HG03039 (cell line): ENCODE data around the gene GINM1.

Experiments
- ATAC-seq: cut with Tn5 transposase; IDR thresholded peaks from one replicate; pipeline ENCODE4 v1.9.1; 2021; ENCODE audit warnings: mild to moderate bottlenecking, moderate library complexity; ENCODE audit not compliant: unreplicated experiment

The GINM1 gene

DNA sequence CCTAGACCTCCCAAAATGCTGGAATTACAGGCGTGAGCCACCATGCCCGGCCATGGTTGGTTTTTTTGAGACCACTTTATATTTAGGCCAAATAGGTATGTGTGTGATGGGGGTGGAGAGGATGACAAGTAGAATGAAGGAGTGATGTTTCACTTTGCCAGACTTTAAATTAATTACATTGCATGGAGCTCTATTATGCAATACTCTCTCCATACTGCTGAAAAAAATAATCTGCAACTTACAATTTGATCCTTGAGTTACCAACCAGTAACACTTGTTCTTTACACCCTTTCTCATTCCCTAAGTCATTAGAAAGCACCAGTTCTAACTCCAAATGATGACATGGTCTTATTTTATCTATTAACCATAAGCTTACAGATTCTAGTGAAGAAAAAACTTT is 26.8 kb downstream of the GINM1 start:
- no peak for ATAC-seq

DNA sequence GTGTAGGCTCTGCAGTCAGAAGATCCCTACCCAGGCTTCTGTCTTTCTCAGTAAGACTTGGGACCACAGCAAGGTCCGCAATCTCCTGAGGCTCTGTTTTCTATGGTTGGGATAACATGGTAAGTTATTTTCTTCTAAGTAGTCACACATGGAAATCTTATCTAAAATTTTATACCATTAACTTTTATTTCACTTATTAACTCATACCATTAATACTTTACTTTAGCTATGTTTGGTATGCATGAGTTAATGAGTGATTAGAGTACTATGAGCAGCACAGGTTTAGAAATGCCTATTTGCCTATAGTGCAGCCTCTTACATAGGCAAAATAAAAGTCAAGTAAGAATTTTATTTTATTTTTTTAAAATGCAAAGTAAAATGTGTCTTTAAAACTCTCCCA is 27.2 kb downstream of the GINM1 start:
- no peak for ATAC-seq

DNA sequence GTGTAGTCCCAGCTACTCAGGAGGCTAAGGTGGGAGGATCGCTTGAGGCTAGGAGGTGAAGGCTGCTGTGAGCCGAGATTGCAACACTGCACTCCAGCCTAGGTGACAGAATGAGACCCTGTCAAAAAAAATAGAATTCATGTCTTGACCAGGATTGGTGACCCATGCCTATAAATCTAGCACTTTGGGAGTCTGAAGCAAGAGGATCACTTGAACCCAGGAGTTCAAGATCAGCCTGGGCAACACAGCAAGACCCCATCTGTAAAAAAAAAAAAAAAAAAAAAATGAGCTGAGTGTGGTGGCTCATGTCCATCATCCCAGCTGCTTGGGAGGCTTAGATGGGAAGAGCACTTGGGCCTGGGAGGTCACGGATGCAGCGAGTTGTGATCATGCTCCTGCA is 34.3 kb downstream of the GINM1 start:
- no peak for ATAC-seq

- ATAC-seq = no peak
Measured at GRCh38 chr6:149608381-149608982, 42.3 kb downstream of the GINM1 start.

DNA sequence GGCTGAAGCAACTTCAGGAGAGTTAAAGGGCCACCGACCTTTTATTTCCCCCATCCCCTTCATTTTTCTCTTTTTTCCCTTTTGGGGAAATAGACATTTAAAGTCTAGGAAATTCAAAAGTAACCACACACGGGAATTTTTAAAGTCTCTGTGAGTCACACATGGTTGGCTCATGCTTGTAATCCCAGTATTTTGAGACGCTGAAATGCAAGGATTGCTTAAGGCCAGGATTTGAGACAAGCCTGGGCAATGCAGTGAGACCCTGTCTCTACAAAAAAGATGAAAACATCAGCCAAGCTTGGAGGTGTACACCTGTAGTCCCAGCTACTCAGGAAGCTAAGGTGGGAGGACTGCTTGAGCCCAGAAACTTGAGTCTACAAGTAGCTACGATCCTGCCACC is 48.2 kb downstream of the GINM1 start:
- ATAC-seq = no peak

DNA sequence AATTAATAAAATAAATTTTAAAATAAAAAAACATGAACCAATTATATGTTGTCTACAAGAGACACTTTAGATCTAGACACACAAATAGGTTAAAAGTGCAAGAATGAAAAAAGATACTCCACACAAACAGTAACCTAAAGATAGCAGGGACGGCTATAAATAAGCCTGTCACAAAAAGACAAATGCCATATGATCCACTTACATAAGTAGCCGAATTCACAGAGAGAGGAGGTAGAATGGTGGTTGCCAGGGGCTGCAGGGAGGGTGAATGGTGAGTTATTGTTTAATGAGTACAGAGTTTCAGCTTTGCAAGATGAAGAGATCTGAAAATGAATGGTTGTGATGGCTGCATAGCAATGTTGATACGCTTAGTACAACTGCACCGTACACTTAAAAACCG is 49.6 kb downstream of the GINM1 start:
- ATAC-seq = no peak

DNA sequence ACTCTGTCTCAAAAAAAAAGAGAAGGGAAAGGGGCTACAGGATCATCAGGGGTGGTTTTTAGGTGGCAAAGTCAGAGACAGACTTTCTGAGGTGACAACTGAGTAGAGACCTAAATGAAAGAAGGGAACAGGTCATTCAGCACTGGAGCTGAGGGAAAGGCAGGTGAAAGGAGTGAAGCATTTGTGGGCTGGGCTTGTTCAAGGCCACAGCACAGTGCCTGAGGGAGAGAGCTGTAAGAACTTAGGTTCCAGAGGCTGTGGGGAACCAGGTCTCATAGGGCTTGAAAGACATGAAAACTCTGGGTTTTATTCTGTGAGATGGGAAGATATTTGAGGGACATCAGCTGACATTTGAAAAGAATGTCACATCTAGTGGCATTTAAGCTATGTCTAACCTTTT is 61.5 kb downstream of the GINM1 start:
- ATAC-seq = no peak

- peak; percentile 80 for ATAC-seq
Measured at GRCh38 chr6:149628875-149629510, 62.8 kb downstream of the GINM1 start.

- ATAC-seq = no peak
Measured at GRCh38 chr6:149634315-149634714, 68.1 kb downstream of the GINM1 start.

- ATAC-seq = no peak
Measured at GRCh38 chr6:149636124-149636523, 69.9 kb downstream of the GINM1 start.
